GM12872 (cell line): ENCODE results near the gene ATP6V1G1.

Source experiments
- CTCF ChIP-seq: IDR thresholded peaks from 3 replicates; pipeline ENCODE4 v1.5.1; 2011; ENCODE audit warnings: low read depth, mild to moderate bottlenecking, low read length, moderate library complexity; ENCODE audit not compliant: insufficient read depth

Gene ATP6V1G1

GRCh38 chr9:114594136-114594535 lies 6.6 kb downstream of the ATP6V1G1 start:
- no peak for TF ChIP-seq CTCF

- TF ChIP-seq CTCF, result no peak
These were observed 15.1 kb downstream of the ATP6V1G1 start for GRCh38 chr9:114602620-114603019.

- no peak for TF ChIP-seq CTCF
These were observed 15.7 kb downstream of the ATP6V1G1 start for GRCh38 chr9:114603248-114603647.

- no peak for TF ChIP-seq CTCF
These were observed 17.4 kb downstream of the ATP6V1G1 start for GRCh38 chr9:114604989-114605388.

- no peak for TF ChIP-seq CTCF
These were observed 18.5 kb downstream of the ATP6V1G1 start for GRCh38 chr9:114606068-114606467.

- no peak for TF ChIP-seq CTCF
These were observed 19.1 kb downstream of the ATP6V1G1 start for GRCh38 chr9:114606597-114607207.

GRCh38 chr9:114607671-114608524 lies 20.3 kb downstream of the ATP6V1G1 start:
- no peak for TF ChIP-seq CTCF
